ENCODE data around the gene SYT5. TPM values are rescaled to one million over a fixed set of nuclear protein-coding genes. Genes with fewer than 3 reads are reported as not detected.

The SYT5 gene
- total RNA-seq, 3 donors from 2014 or later (not counting 1 experiment from before 2014, with no cell fraction given): 4.9 to 6.1 (median 5.3) TPM

GRCh38 chr19:55149078-55150003, 30.7 kb downstream of the SYT5 start, which contains the start of gene TNNT1:
Gene TNNT1, minus strand, starts transcription at chr19:55149206. Its CDS starts 2,049 bp downstream, at chr19:55147157.
- TF ChIP-seq CTCF (IDR thresholded peaks at IDR 0.05): no peak
- Histone ChIP-seq H3K27ac (ENCODE audit: low read length) (no peak within 1 kb of the TSS), H3K9me3 (ENCODE audit: control insufficient read depth, insufficient read depth, low read length) (peaks cover 8% of the 10 kb centered on the region), H3K4me1 (ENCODE audit: control insufficient read depth, insufficient read depth, low read length) (peaks cover 19% of the 10 kb centered on the region), H3K4me3 (ENCODE audit: low read length) (no peak within 1 kb of the TSS), H3K36me3 (ENCODE audit: control insufficient read depth, insufficient read depth, low read length) (no peaks in the 10 kb centered on the region), H3K27me3 (ENCODE audit: control insufficient read depth, insufficient read depth, low read length) (peaks cover 27% of the 10 kb centered on the region)
- Mint-ChIP-seq H3K4me3 (no peak within 1 kb of the TSS), H3K4me1 (peaks cover 17 to 23% of the 10 kb centered on the region in 2 donors), H3K9me3 (peaks cover 5 to 6% of the 10 kb centered on the region in 2 donors), H3K27ac (no peak within 1 kb of the TSS), H3K27me3 (ENCODE audit: low read depth in 2 of 2) (peaks cover 26 to 30% of the 10 kb centered on the region in 2 donors), H3K36me3 (no peaks in the 10 kb centered on the region)
- intact Hi-C loops (cut with micrococcal nuclease): loop anchor here (10.0 kb wide), 1 partner anchor 495 kb away; no protein-coding TSS in a partner anchor
- DNase-seq: no peak
- ATAC-seq: no peak
- WGBS (ENCODE audit: insufficient coverage): 29% methylated on average over 16 of the region's 18 CpGs

GRCh38 chr19:55147545-55148251, 32.4 kb downstream of the SYT5 start:
- H3K27ac Mint-ChIP-seq: no peak overlapping the region
- H3K27me3 ChIP-seq (ENCODE audit: control insufficient read depth, insufficient read depth, low read length): peaks cover 27% of the 10 kb centered on the region

GRCh38 chr19:55146705-55147273, 33.3 kb downstream of the SYT5 start:
- WGBS (ENCODE audit: insufficient coverage): 6% methylated on average over 21 of the region's 27 CpGs
- Histone ChIP-seq H3K4me3 (ENCODE audit: low read length) (no peak overlapping the region), H3K27ac (ENCODE audit: low read length) (no peak overlapping the region), H3K4me1 (ENCODE audit: control insufficient read depth, insufficient read depth, low read length) (peaks cover 17% of the 10 kb centered on the region), H3K9me3 (ENCODE audit: control insufficient read depth, insufficient read depth, low read length) (peaks cover 5% of the 10 kb centered on the region), H3K36me3 (ENCODE audit: control insufficient read depth, insufficient read depth, low read length) (no peaks in the 10 kb centered on the region), H3K27me3 (ENCODE audit: control insufficient read depth, insufficient read depth, low read length) (peaks cover 30% of the 10 kb centered on the region)
- no peak overlapping the region for H3K27ac Mint-ChIP-seq
- H3K4me3 Mint-ChIP-seq: no peak overlapping the region
- H3K4me1 Mint-ChIP-seq: peaks cover 4 to 8% of the 10 kb centered on the region in 2 donors
- no peak for ATAC-seq
- TF ChIP-seq CTCF (IDR thresholded peaks at IDR 0.05): no peak
- no peaks in the 10 kb centered on the region for H3K9me3 Mint-ChIP-seq
- no peaks in the 10 kb centered on the region for H3K36me3 Mint-ChIP-seq
- peaks cover 28 to 37% of the 10 kb centered on the region in 2 donors for H3K27me3 Mint-ChIP-seq (ENCODE audit: low read depth in 2 of 2)
- intact Hi-C loops (cut with micrococcal nuclease): no loop called here
- DNase-seq: no peak

More at GRCh38 chr19:55147545-55148251, 32.4 kb downstream of the SYT5 start:
- Mint-ChIP-seq H3K4me1 (peaks cover 10 to 15% of the 10 kb centered on the region in 2 donors), H3K4me3 (no peak overlapping the region), H3K9me3 (peaks cover 5 to 6% of the 10 kb centered on the region in 2 donors), H3K27me3 (ENCODE audit: low read depth in 2 of 2) (peaks cover 28 to 37% of the 10 kb centered on the region in 2 donors), H3K36me3 (no peaks in the 10 kb centered on the region)
- no peak overlapping the region for H3K27ac ChIP-seq (ENCODE audit: low read length)
- H3K4me1 ChIP-seq (ENCODE audit: control insufficient read depth, insufficient read depth, low read length): peaks cover 19% of the 10 kb centered on the region
- no peak overlapping the region for H3K4me3 ChIP-seq (ENCODE audit: low read length)
- DNase-seq: no peak
- 57% methylated on average over 7 of the region's 9 CpGs for WGBS (ENCODE audit: insufficient coverage)
- TF ChIP-seq CTCF (IDR thresholded peaks at IDR 0.05): no peak
- no peaks in the 10 kb centered on the region for H3K36me3 ChIP-seq (ENCODE audit: control insufficient read depth, insufficient read depth, low read length)
- intact Hi-C loops (cut with micrococcal nuclease): no loop called here
- peaks cover 8% of the 10 kb centered on the region for H3K9me3 ChIP-seq (ENCODE audit: control insufficient read depth, insufficient read depth, low read length)
- ATAC-seq: no peak
